Germinal center (tissue), 1 donor: Measurements from ENCODE around the gene NDEL1.

Source experiments
- DNase-seq: peaks from one replicate; pipeline ENCODE4 v3.0.0; 2012; ENCODE audit warnings: mixed read lengths, low spot score

Gene NDEL1

DNA sequence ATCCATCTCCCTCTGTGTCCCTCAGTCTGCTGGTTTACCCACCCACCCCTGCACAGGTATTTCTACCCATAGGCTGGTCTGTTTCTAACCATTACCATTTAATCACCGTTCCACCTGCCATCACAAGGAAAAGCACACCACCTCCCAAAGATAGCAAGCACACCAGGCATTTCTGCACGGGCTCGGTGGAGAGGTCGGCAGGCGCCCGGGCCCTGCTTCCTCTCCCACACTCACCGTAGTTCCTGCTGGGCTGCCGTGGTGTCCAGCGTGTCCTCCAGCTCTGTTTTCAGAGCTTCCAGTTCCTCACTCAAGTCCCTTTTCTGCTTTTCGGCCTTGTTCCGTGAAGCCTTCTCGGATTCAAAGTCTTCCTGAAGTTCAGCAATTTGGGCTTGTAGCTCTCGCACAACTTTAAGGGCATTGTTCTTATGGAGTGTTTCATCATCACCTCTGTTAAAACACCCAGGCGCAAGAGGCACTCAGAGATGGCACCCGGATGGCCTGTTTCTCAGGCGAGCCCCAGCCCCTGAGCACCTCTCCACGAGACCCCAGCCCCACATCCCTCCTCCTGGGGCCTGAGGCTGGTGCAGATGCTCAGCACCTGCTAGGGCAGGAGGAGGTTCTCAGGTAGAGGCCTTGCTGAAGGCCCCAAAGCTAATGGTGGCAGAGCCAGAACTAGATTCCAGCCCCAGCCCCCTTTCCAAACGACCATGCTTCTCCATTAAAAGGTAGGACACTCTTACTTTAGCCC is 69.0 kb downstream of the NDEL1 start:
- DNase-seq, result no peak

DNA sequence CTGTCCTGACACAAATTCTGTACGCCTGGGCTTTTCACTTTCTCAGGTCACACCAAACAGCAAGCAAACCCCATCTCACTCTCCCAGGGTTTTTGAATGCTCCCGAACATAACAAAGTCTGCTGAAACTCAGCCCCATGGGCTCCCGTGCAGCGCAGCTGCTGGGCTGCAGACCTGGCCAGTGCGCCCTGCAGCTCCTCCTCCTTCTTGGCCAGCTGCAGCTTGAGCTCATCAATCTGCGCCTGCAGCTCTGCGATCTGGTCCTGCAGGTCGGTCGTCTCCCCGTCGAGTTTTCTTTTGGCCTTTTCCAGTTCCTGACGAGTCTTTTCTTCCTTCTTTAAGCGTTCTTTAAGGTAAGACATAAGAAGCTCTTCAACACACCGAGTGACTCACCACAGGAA is 70.5 kb downstream of the NDEL1 start:
- no peak for DNase-seq

GRCh38 chr17:8514801-8515200 is 79.1 kb downstream of the NDEL1 start:
- no peak for DNase-seq
